Thyroid gland (tissue), 4 donors: ENCODE results near the gene PHKA1.

Experiments used
- CTCF ChIP-seq, 6 experiments: fragments of 200-600 bp in 3 of 6; fragments of 450-650 bp in 3 of 6; sonication (generic) in 3 of 6; IDR thresholded peaks; one replicate each; pipeline ENCODE4 v1.5.1; 2016 to 2019; ENCODE audit warnings: antibody characterized with exemption in 6 of 6, mild to moderate bottlenecking in 2 of 6, inconsistent platforms in 1 of 6, moderate library complexity in 1 of 6
- POLR2A ChIP-seq, 2 donors: fragments of 450-650 bp; IDR thresholded peaks; one replicate each; pipeline ENCODE4 v1.6.1; 2017; ENCODE audit warnings: antibody characterized with exemption in 2 of 2, mild to moderate bottlenecking in 2 of 2, moderate library complexity in 1 of 2

- TF ChIP-seq POLR2A (IDR thresholded peaks at IDR 0.05) (no peak), CTCF (IDR thresholded peaks at IDR 0.05) (no peak)
Measured at GRCh38 chrX:72663737-72664136, 50.4 kb downstream of the PHKA1 start.
